BLaER1 treated with 17β-estradiol and CSF1 and Interleukin-3, amounts not matched to agents 10 nM and 100 nM (cell line): ENCODE data around the gene PLD2.
"Not testable (repeated sequence)": the region's sequence is repeated elsewhere in the genome, so short reads cannot be mapped to it uniquely, and the experiment has no call there.

Source experiments
- H3K27ac ChIP-seq, 11 experiments: shearing (Covaris generic); formaldehyde crosslinking; 2 replicates each; pipeline ENCODE4 v1.8.1; 2022
- H3K27me3 ChIP-seq, 11 experiments: shearing (Covaris generic); formaldehyde crosslinking; 2 replicates each; pipeline ENCODE4 v1.8.1; 2022
- H3K36me3 ChIP-seq, 11 experiments: shearing (Covaris generic); formaldehyde crosslinking; 2 replicates each; pipeline ENCODE4 v1.8.1; 2022
- H3K4me1 ChIP-seq, 10 experiments: shearing (Covaris generic); formaldehyde crosslinking; 2 replicates each; pipeline ENCODE4 v1.8.1; 2022
- H3K4me2 ChIP-seq, 11 experiments: shearing (Covaris generic); formaldehyde crosslinking; 2 replicates each; pipeline ENCODE4 v1.8.1; 2022
- H3K4me3 ChIP-seq, 10 experiments: shearing (Covaris generic); formaldehyde crosslinking; 2 replicates each; pipeline ENCODE4 v1.8.1; 2022
- H3K9ac ChIP-seq, 11 experiments: shearing (Covaris generic); formaldehyde crosslinking; 2 replicates each; pipeline ENCODE4 v1.8.1; 2022
- H3K9me3 ChIP-seq, 11 experiments: shearing (Covaris generic); formaldehyde crosslinking; replicated peaks in 1 of 11; 2 replicates each; pipeline ENCODE4 v1.8.1; 2022
- H4K20me1 ChIP-seq, 11 experiments: shearing (Covaris generic); formaldehyde crosslinking; 2 replicates each; pipeline ENCODE4 v1.8.1; 2022
- Cebpa-rat ChIP-seq, 11 experiments: shearing (Covaris generic); IDR thresholded peaks; 2 replicates each; pipeline ENCODE4 v1.8.1; 2022

Gene PLD2

GRCh38 chr17:4852567-4853207 is 45.7 kb downstream of the PLD2 start:
- H3K9ac ChIP-seq = no peak overlapping the region
- no peak overlapping the region for H3K4me3 ChIP-seq
- no peak for TF ChIP-seq Cebpa-rat (IDR thresholded peaks at IDR 0.05)
- 0 out of 22 replicates have a peak, but pooled peaks cover 0 to 5% (median 0%) of the 10 kb centered on the region in 11 experiments for H3K27me3 ChIP-seq
- H3K4me2 ChIP-seq = no peak overlapping the region
- peaks cover under 1 to 11% (median 3%) of the 10 kb centered on the region in 10 experiments; a peak in 17 of 20 replicates for H3K4me1 ChIP-seq
- peaks cover 76 to 92% (median 83%) of the 10 kb centered on the region in 11 experiments; a peak in 21 of 22 replicates for H4K20me1 ChIP-seq
- H3K27ac ChIP-seq = no peak overlapping the region
- H3K36me3 ChIP-seq = peaks cover 0 to 39% (median 13%) of the 10 kb centered on the region in 11 experiments; a peak in 14 of 22 replicates
- peaks cover 0 to 7% (median 0%) of the 10 kb centered on the region in 11 experiments; a peak in 4 of 22 replicates for H3K9me3 ChIP-seq

GRCh38 chr17:4853208-4853671 is 46.3 kb downstream of the PLD2 start:
- H3K4me2 ChIP-seq = no peak overlapping the region
- TF ChIP-seq Cebpa-rat (IDR thresholded peaks at IDR 0.05) = no peak
- no peak overlapping the region for H3K4me3 ChIP-seq
- H3K27ac ChIP-seq = no peak overlapping the region
- H3K36me3 ChIP-seq = peaks cover 0 to 39% (median 13%) of the 10 kb centered on the region in 11 experiments; a peak in 14 of 22 replicates
- H3K9ac ChIP-seq = no peak overlapping the region
- peaks cover 76 to 92% (median 83%) of the 10 kb centered on the region in 11 experiments; a peak in 21 of 22 replicates for H4K20me1 ChIP-seq
- 0 out of 22 replicates have a peak, but pooled peaks cover 0 to 5% (median 0%) of the 10 kb centered on the region in 11 experiments for H3K27me3 ChIP-seq
- peaks cover 0 to 7% (median 0%) of the 10 kb centered on the region in 11 experiments; a peak in 4 of 22 replicates for H3K9me3 ChIP-seq
- H3K4me1 ChIP-seq = peaks cover 6 to 16% (median 9%) of the 10 kb centered on the region in 10 experiments; a peak in 17 of 20 replicates

GRCh38 chr17:4854111-4854681 is 47.2 kb downstream of the PLD2 start:
- H3K4me2 ChIP-seq = no peak overlapping the region
- no peak overlapping the region for H3K4me3 ChIP-seq
- H3K27me3 ChIP-seq = 0 out of 22 replicates have a peak, but pooled peaks cover 0 to 5% (median 0%) of the 10 kb centered on the region in 11 experiments
- peaks cover 0 to 7% (median 0%) of the 10 kb centered on the region in 11 experiments; a peak in 4 of 22 replicates for H3K9me3 ChIP-seq
- peaks cover 77 to 92% (median 83%) of the 10 kb centered on the region in 11 experiments; a peak in 21 of 22 replicates for H4K20me1 ChIP-seq
- H3K9ac ChIP-seq = no peak overlapping the region
- no peak overlapping the region for H3K27ac ChIP-seq
- H3K4me1 ChIP-seq = peaks cover 6 to 24% (median 15%) of the 10 kb centered on the region in 10 experiments; a peak in 17 of 20 replicates
- no peak for TF ChIP-seq Cebpa-rat (IDR thresholded peaks at IDR 0.05)
- H3K36me3 ChIP-seq = peaks cover 0 to 40% (median 17%) of the 10 kb centered on the region in 11 experiments; a peak in 16 of 22 replicates

GRCh38 chr17:4856271-4856936 is 49.5 kb downstream of the PLD2 start:
- no peaks in the 10 kb centered on the region for H3K27me3 ChIP-seq
- H3K4me2 ChIP-seq = peak overlapping the region in 1 of 11 experiments; percentile 79; a peak in 1 of 22 replicates
- H3K9ac ChIP-seq = no peak overlapping the region
- peaks cover 6 to 24% (median 17%) of the 10 kb centered on the region in 10 experiments; a peak in 18 of 20 replicates for H3K4me1 ChIP-seq
- peaks cover 68 to 91% (median 80%) of the 10 kb centered on the region in 11 experiments; a peak in 21 of 22 replicates for H4K20me1 ChIP-seq
- no peak for TF ChIP-seq Cebpa-rat (IDR thresholded peaks at IDR 0.05)
- H3K36me3 ChIP-seq = peaks cover 7 to 59% (median 32%) of the 10 kb centered on the region in 11 experiments; a peak in 21 of 22 replicates
- peaks cover 0 to 7% (median 0%) of the 10 kb centered on the region in 11 experiments; a peak in 4 of 22 replicates for H3K9me3 ChIP-seq
- H3K4me3 ChIP-seq = no peak overlapping the region
- no peak overlapping the region for H3K27ac ChIP-seq

- Histone ChIP-seq H4K20me1 (peaks cover 67 to 87% (median 81%) of the 10 kb centered on the region in 11 experiments; a peak in 21 of 22 replicates), H3K36me3 (peaks cover 8 to 64% (median 32%) of the 10 kb centered on the region in 11 experiments; a peak in 21 of 22 replicates), H3K9ac (no peak overlapping the region), H3K4me3 (no peak overlapping the region), H3K9me3 (peaks cover 0 to 6% (median 0%) of the 10 kb centered on the region in 11 experiments; a peak in 4 of 22 replicates), H3K4me2 (peak overlapping the region in 2 of 11 experiments; percentile 79 to 80; a peak in 4 of 22 replicates), H3K27me3 (no peaks in the 10 kb centered on the region), H3K4me1 (peaks cover 6 to 24% (median 17%) of the 10 kb centered on the region in 10 experiments; a peak in 18 of 20 replicates), H3K27ac (no peak overlapping the region)
- TF ChIP-seq Cebpa-rat (IDR thresholded peaks at IDR 0.05) = no peak
Observed at GRCh38 chr17:4856937-4857314, 50.0 kb downstream of the PLD2 start.

- peaks cover 66 to 86% (median 77%) of the 10 kb centered on the region in 11 experiments; a peak in 21 of 22 replicates for H4K20me1 ChIP-seq
- H3K9me3 ChIP-seq, H3K4me3 ChIP-seq, H3K9ac ChIP-seq, H3K27me3 ChIP-seq, H3K27ac ChIP-seq: not testable (repeated sequence)
- peak overlapping the region in 9 of 11 experiments; percentile 26 to 80 (median 50); a peak in 13 of 22 replicates for H3K4me2 ChIP-seq
- H3K36me3 ChIP-seq = peaks cover 8 to 64% (median 32%) of the 10 kb centered on the region in 11 experiments; a peak in 21 of 22 replicates
- H3K4me1 ChIP-seq = peaks cover 6 to 24% (median 17%) of the 10 kb centered on the region in 10 experiments; a peak in 18 of 20 replicates
Observed at GRCh38 chr17:4857347-4857746, 50.4 kb downstream of the PLD2 start.

- Histone ChIP-seq H3K4me3 (no peak overlapping the region), H3K9ac (peak overlapping the region in 2 of 11 experiments; percentile 30 to 50; a peak in 2 of 22 replicates)
Observed at GRCh38 chr17:4858068-4858881, 51.3 kb downstream of the PLD2 start.

More at GRCh38 chr17:4858068-4858881, 51.3 kb downstream of the PLD2 start:
- Histone ChIP-seq H3K27me3 (no peaks in the 10 kb centered on the region), H3K36me3 (peaks cover 8 to 64% (median 32%) of the 10 kb centered on the region in 11 experiments; a peak in 21 of 22 replicates), H3K4me2 (peak overlapping the region; percentile 3 to 80 (median 46); a peak in 16 of 22 replicates), H4K20me1 (peaks cover 66 to 92% (median 79%) of the 10 kb centered on the region in 11 experiments; a peak in 21 of 22 replicates), H3K9me3 (no peaks in the 10 kb centered on the region; a peak in 1 of 22 replicates), H3K27ac (no peak overlapping the region), H3K4me1 (peaks cover 6 to 24% (median 17%) of the 10 kb centered on the region in 10 experiments; a peak in 18 of 20 replicates)
- no peak for TF ChIP-seq Cebpa-rat (IDR thresholded peaks at IDR 0.05)
